ENCODE measurements around the gene ADARB2. TPM values are rescaled to one million over a fixed set of nuclear protein-coding genes. Genes with fewer than 3 reads are reported as not detected.

Gene ADARB2
- total and polyA plus RNA-seq, 2 experiments from 2014 or later: not detected

DNA sequence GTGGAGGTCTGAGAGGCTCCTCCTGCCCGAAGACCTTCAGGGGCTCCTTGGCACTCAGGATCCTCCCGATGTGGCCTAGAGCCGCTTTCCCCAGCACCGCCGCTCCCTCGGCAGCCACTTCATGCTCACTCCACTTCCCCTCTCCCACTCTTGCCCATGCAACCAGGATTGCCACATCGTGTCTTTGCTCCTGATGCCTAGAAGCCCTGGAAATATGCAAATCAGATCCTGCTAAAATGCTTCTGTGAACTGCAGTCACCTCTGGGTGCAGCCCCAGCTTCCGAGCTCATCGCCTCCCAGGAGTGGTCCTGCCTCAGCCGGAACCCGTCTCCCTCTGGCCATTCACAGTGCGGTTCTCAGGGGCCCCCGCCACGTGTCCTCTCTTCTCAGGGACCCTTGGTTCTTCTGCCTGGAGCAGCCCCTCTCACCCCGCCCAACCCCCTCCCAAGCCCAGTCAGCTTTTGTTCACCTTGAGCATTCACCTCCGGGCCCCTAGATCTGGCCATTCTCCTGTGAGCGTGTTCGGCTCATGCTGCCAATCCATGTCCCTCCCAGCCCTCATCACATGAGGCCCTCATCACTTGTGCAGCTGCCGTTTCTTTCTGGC is 175.5 kb downstream of the ADARB2 start:
- 48 to 53% methylated on average over 17 to 19 of the region's 19 CpGs for WGBS, 2 experiments (ENCODE audit: low coverage in 1 of 2, low lambda C conversion rate in 2 of 2, missing lambda C conversion rate in 2 of 2)
- no peaks in the 10 kb centered on the region for H3K36me3 ChIP-seq (ENCODE audit: low read depth)
- no peaks in the 10 kb centered on the region for H3K9me3 ChIP-seq (ENCODE audit: low read depth)
- H3F3A ChIP-seq (ENCODE audit: insufficient read depth): no peaks in the 10 kb centered on the region
- no peak overlapping the region for H3K4me3 ChIP-seq
- no peaks in the 10 kb centered on the region for H3K79me2 ChIP-seq (ENCODE audit: insufficient read depth)
- H3K4me2 ChIP-seq (ENCODE audit: unreplicated experiment): no peak overlapping the region
- H4K20me1 ChIP-seq (ENCODE audit: insufficient read depth): no peaks in the 10 kb centered on the region
- TF ChIP-seq EZH2 (IDR thresholded peaks at IDR 0.05; ENCODE audit: insufficient read depth, poor library complexity, severe bottlenecking): no peak
- TF ChIP-seq EZH2phosphoT487 (IDR thresholded peaks at IDR 0.05; ENCODE audit: insufficient read depth, low read depth): no peak
- H2AFZ ChIP-seq: no peak overlapping the region
- H3K9me2 ChIP-seq (ENCODE audit: insufficient read depth): no peaks in the 10 kb centered on the region
- DNase-seq: no peak
- in situ Hi-C loops (cut with MboI): no loop called here
- H3K27ac ChIP-seq: no peak overlapping the region
- H3K27me3 ChIP-seq (replicated peaks; ENCODE audit: insufficient read depth): no peaks in the 10 kb centered on the region
- no peak overlapping the region for H3K9ac ChIP-seq
- H3K4me1 ChIP-seq (ENCODE audit: insufficient read depth): no peaks in the 10 kb centered on the region

DNA sequence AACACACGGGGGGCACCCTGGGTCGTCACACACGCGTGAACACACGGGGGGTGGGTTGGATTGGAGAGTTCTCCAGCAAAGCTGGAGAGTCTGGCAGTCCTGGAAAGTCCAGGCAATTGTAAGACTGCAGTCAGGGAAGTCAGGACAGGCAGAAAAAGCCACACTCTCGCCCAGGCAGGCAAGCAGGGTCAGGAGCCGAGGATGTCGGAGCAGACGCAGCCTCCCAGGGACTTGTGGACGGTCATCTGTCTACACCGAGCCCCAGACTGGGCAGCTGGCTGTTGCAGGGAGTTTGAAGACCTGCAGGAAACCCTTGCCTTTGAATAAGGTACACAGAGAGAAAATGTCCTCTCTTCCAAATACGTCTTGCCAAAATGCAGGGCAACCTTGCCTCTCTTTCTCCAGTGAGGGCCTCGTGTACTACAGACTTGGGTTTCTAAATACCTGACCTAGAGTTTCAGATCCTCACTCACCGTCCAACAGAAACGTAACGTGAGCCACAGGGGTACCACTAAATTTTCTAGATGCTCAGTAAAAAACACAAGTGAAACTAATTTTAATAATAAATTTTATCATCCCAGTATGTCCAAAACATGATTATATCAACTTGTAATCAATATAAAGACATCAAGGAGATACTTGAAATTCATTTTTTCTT is 176.7 kb downstream of the ADARB2 start:
- no peak for DNase-seq
- Histone ChIP-seq H3K36me3 (ENCODE audit: low read depth) (no peaks in the 10 kb centered on the region), H3F3A (ENCODE audit: insufficient read depth) (no peaks in the 10 kb centered on the region), H3K4me3 (no peak overlapping the region), H3K9me3 (ENCODE audit: low read depth) (no peaks in the 10 kb centered on the region), H3K4me2 (ENCODE audit: unreplicated experiment) (no peak overlapping the region), H3K9ac (no peak overlapping the region), H3K27me3 (replicated peaks; ENCODE audit: insufficient read depth) (no peaks in the 10 kb centered on the region), H3K79me2 (ENCODE audit: insufficient read depth) (no peaks in the 10 kb centered on the region), H3K4me1 (ENCODE audit: insufficient read depth) (no peaks in the 10 kb centered on the region), H2AFZ (no peak overlapping the region), H4K20me1 (ENCODE audit: insufficient read depth) (no peaks in the 10 kb centered on the region), H3K27ac (no peak overlapping the region), H3K9me2 (ENCODE audit: insufficient read depth) (no peaks in the 10 kb centered on the region)
- in situ Hi-C loops (cut with MboI): no loop called here
- 12 to 17% methylated on average over 11 to 16 of the region's 16 CpGs for WGBS, 2 experiments (ENCODE audit: low coverage in 1 of 2, low lambda C conversion rate in 2 of 2, missing lambda C conversion rate in 2 of 2)
- TF ChIP-seq EZH2phosphoT487 (IDR thresholded peaks at IDR 0.05; ENCODE audit: insufficient read depth, low read depth): no peak

DNA sequence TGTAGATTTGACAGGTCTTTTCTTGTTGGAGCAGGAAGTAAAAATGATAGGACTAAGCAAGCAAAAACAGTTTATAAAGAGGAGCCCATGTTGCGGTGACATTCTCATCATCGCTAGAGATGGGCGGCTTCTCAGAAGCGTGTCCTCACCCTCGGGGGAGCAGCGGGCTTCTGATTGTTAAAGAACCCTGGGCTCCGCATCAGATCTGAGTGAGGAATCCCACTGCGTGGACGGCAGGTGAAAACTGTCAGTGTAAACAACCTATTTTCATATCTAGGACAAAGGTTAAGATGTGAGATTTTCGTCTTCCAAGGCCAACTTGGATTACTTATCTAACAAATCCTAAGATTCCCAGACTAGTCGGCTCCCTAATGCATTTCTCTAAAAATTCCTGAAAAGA is 177.6 kb downstream of the ADARB2 start:
- no peaks in the 10 kb centered on the region for H3K27me3 ChIP-seq (replicated peaks; ENCODE audit: insufficient read depth)
- H2AFZ ChIP-seq: no peak overlapping the region
- no peak for DNase-seq
- no peaks in the 10 kb centered on the region for H3K79me2 ChIP-seq (ENCODE audit: insufficient read depth)
- no peak overlapping the region for H3K4me3 ChIP-seq
- in situ Hi-C loops (cut with MboI): no loop called here
- no peak overlapping the region for H3K4me2 ChIP-seq (ENCODE audit: unreplicated experiment)
- H3K4me1 ChIP-seq (ENCODE audit: insufficient read depth): no peaks in the 10 kb centered on the region
- TF ChIP-seq EZH2 (IDR thresholded peaks at IDR 0.05; ENCODE audit: insufficient read depth, poor library complexity, severe bottlenecking) (no peak), EZH2phosphoT487 (IDR thresholded peaks at IDR 0.05; ENCODE audit: insufficient read depth, low read depth) (no peak)
- H3K9ac ChIP-seq: no peak overlapping the region
- no peaks in the 10 kb centered on the region for H3K36me3 ChIP-seq (ENCODE audit: low read depth)
- H3K27ac ChIP-seq: no peak overlapping the region
- H3K9me3 ChIP-seq (ENCODE audit: low read depth): no peaks in the 10 kb centered on the region
- no peaks in the 10 kb centered on the region for H3F3A ChIP-seq (ENCODE audit: insufficient read depth)
- H4K20me1 ChIP-seq (ENCODE audit: insufficient read depth): no peaks in the 10 kb centered on the region
- H3K9me2 ChIP-seq (ENCODE audit: insufficient read depth): no peaks in the 10 kb centered on the region
- 27 to 31% methylated on average over 11 of the region's 11 CpGs for WGBS, 2 experiments (ENCODE audit: low coverage in 1 of 2, low lambda C conversion rate in 2 of 2, missing lambda C conversion rate in 2 of 2)

- H2AFZ ChIP-seq: no peak overlapping the region
- no peaks in the 10 kb centered on the region for H3K36me3 ChIP-seq (ENCODE audit: low read depth)
- no peaks in the 10 kb centered on the region for H3F3A ChIP-seq (ENCODE audit: insufficient read depth)
- H3K4me1 ChIP-seq (ENCODE audit: insufficient read depth): no peaks in the 10 kb centered on the region
- no peak overlapping the region for H3K4me3 ChIP-seq
- in situ Hi-C loops (cut with MboI): no loop called here
- H3K9me2 ChIP-seq (ENCODE audit: insufficient read depth): no peaks in the 10 kb centered on the region
- H3K9me3 ChIP-seq (ENCODE audit: low read depth): no peaks in the 10 kb centered on the region
- DNase-seq: no peak
- no peaks in the 10 kb centered on the region for H4K20me1 ChIP-seq (ENCODE audit: insufficient read depth)
- H3K4me2 ChIP-seq (ENCODE audit: unreplicated experiment): no peak overlapping the region
- no peak overlapping the region for H3K9ac ChIP-seq
- no peak for TF ChIP-seq EZH2 (IDR thresholded peaks at IDR 0.05; ENCODE audit: insufficient read depth, poor library complexity, severe bottlenecking)
- no peak for TF ChIP-seq EZH2phosphoT487 (IDR thresholded peaks at IDR 0.05; ENCODE audit: insufficient read depth, low read depth)
- no peaks in the 10 kb centered on the region for H3K27me3 ChIP-seq (replicated peaks; ENCODE audit: insufficient read depth)
- no peaks in the 10 kb centered on the region for H3K79me2 ChIP-seq (ENCODE audit: insufficient read depth)
- 32% methylated on average over 14 of the region's 14 CpGs for WGBS, 2 experiments (ENCODE audit: low coverage in 1 of 2, low lambda C conversion rate in 2 of 2, missing lambda C conversion rate in 2 of 2)
- H3K27ac ChIP-seq: no peak overlapping the region
Observed at GRCh38 chr10:1559311-1559710, 178.0 kb downstream of the ADARB2 start.
